Esophagus muscularis mucosa (tissue), 4 donors: ENCODE data around the gene HDGFL3. TPM values are rescaled to one million over a fixed set of nuclear protein-coding genes. Genes with fewer than 3 reads are reported as not detected.

Source experiments
- DNase-seq: peaks from one replicate; pipeline ENCODE4 v3.0.0-alpha.2; 2017; ENCODE audit errors: extremely low spot score
- H3K27ac ChIP-seq, 4 donors: fragments of 200-600 bp; sonication (generic); replicated peaks in 1 of 4; 1 replicate in 3 of 4; 2 replicates in 1 of 4; pipeline ENCODE4 v1.5.1; 2016 to 2019; ENCODE audit warnings: mild to moderate bottlenecking in 1 of 4
- H3K27me3 ChIP-seq, 4 donors: fragments of 200-600 bp; sonication (generic); one replicate each; pipeline versions ENCODE4 v1.5.1 to v1.6.0; 2016 to 2019
- H3K36me3 ChIP-seq, 4 donors: fragments of 200-600 bp; sonication (generic); one replicate each; pipeline ENCODE4 v1.5.1; 2016 to 2019
- H3K4me1 ChIP-seq, 4 donors: fragments of 200-600 bp; sonication (generic); one replicate each; pipeline ENCODE4 v1.5.1; 2016 to 2019
- H3K4me3 ChIP-seq, 4 donors: fragments of 200-600 bp; sonication (generic); 1 replicate in 2 of 4; 2 replicates in 2 of 4; pipeline ENCODE4 v1.5.1; 2016 to 2019; ENCODE audit warnings: mild to moderate bottlenecking in 4 of 4, moderate library complexity in 1 of 4
- H3K9me3 ChIP-seq, 4 donors: fragments of 200-600 bp; sonication (generic); 1 replicate in 3 of 4; 2 replicates in 1 of 4; pipeline ENCODE4 v1.5.1; 2016 to 2019
- CTCF ChIP-seq, 3 experiments: fragments of 200-600 bp in 2 of 3; fragments of 450-650 bp in 1 of 3; sonication (generic) in 2 of 3; IDR thresholded peaks; one replicate each; pipeline ENCODE4 v1.5.1; 2017 to 2019; ENCODE audit warnings: antibody characterized with exemption in 3 of 3, mild to moderate bottlenecking in 2 of 3, moderate library complexity in 1 of 3
- EP300 ChIP-seq: sonication (generic); formaldehyde crosslinking; IDR thresholded peaks from one replicate; pipeline ENCODE4 v1.6.1; 2017; ENCODE audit warnings: antibody characterized with exemption
- POLR2A ChIP-seq: fragments of 450-650 bp; IDR thresholded peaks from one replicate; pipeline ENCODE4 v1.6.1; 2017; ENCODE audit warnings: antibody characterized with exemption, moderate library complexity, mild to moderate bottlenecking, low read depth
- POLR2AphosphoS5 ChIP-seq, 2 donors: sonication (generic); formaldehyde crosslinking; IDR thresholded peaks; one replicate each; pipeline ENCODE4 v1.6.1; 2017; ENCODE audit warnings: antibody characterized with exemption in 2 of 2
- WGBS: methylation state at CpG from one replicate; pipeline ENCODE4 v1.1.5; 2018; 5-methylcytosine and 5-hydroxymethylcytosine counted together
- intact Hi-C: fragments of 100-400 bp; cut with DNase I; formaldehyde crosslinking; loops from one replicate; pipeline ENCODE4 v1.15.1; 2023
- total RNA-seq, 4 donors: library from RNA; depleted of rRNA; stranded (reverse); fragments of >200 nt; gene quantifications; one replicate each; pipeline versions ENCODE4 v1.1.0 to v1.2.1, GENCODE V29; 2016

Gene HDGFL3
- total RNA-seq, 4 donors from 2014 or later = 38.1 to 72.6 (median 47.9) TPM

DNA sequence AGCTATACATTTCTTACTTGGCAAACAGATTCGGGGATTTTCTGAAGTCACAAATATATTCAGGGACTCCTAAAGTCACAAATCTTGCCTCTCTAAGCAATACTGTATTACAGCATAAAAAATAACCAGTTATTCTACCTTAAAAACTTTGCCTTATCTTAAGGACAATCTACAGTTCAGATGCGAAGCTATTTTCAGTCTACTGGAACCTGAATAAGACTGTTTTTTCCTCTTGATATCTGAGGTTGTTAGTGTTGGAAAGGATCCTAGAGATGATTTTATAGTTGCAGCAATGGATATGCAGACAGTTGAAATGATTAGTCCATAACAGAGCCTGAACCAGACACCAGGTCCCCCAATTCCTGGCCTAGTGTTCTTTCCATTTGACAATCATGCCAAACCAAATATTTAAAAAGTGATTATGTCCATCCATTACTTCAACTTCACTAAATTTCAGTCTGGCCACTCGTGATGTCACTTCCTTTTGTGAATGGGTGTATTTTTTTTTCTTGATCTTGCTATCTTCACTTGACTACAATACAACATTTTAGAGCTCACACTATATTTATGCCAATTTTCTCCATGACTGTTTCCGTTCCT is 1.8 kb downstream of the HDGFL3 start:
- H3K27ac ChIP-seq = peak overlapping the region; percentile 91 to 96 (median 94)
- no peak for TF ChIP-seq CTCF (IDR thresholded peaks at IDR 0.05)
- no peak for TF ChIP-seq POLR2A
- no peak for TF ChIP-seq POLR2AphosphoS5 (IDR thresholded peaks at IDR 0.05)
- TF ChIP-seq EP300 = no peak
- H3K9me3 ChIP-seq = no peaks in the 10 kb centered on the region
- H3K36me3 ChIP-seq = no peaks in the 10 kb centered on the region
- no peak for DNase-seq
- 14% methylated on average over 4 of the region's 4 CpGs for WGBS
- peak overlapping the region; percentile 88 to 96 (median 91) for H3K4me3 ChIP-seq
- peaks cover 16 to 53% (median 48%) of the 10 kb centered on the region in 4 donors for H3K4me1 ChIP-seq
- intact Hi-C loops = loop anchor here (5.0 kb wide), 2 partner anchors 139 to 194 kb away; partner anchors contain the start of genes BTBD1 and C15orf40
- no peaks in the 10 kb centered on the region for H3K27me3 ChIP-seq

- DNase-seq = no peak
- H3K4me3 ChIP-seq = no peak overlapping the region
- H3K27me3 ChIP-seq = no peaks in the 10 kb centered on the region
- TF ChIP-seq CTCF (IDR thresholded peaks at IDR 0.05) (no peak), EP300 (no peak), POLR2AphosphoS5 (IDR thresholded peaks at IDR 0.05) (no peak), POLR2A (no peak)
- intact Hi-C loops = loop anchor here (5.0 kb wide), 2 partner anchors 137 to 192 kb away; partner anchors contain the start of genes BTBD1 and C15orf40
- H3K36me3 ChIP-seq = no peaks in the 10 kb centered on the region
- peaks cover 16 to 54% (median 48%) of the 10 kb centered on the region in 4 donors for H3K4me1 ChIP-seq
- H3K27ac ChIP-seq = no peak overlapping the region
- no peaks in the 10 kb centered on the region for H3K9me3 ChIP-seq
- 70% methylated on average over 3 of the region's 3 CpGs for WGBS
Observed at GRCh38 chr15:83204697-83205096, 2.9 kb downstream of the HDGFL3 start.

- DNase-seq = no peak
- Histone ChIP-seq H3K27me3 (no peaks in the 10 kb centered on the region), H3K4me1 (peaks cover 16 to 54% (median 47%) of the 10 kb centered on the region in 4 donors), H3K9me3 (no peaks in the 10 kb centered on the region), H3K36me3 (no peaks in the 10 kb centered on the region), H3K27ac (no peak overlapping the region), H3K4me3 (no peak overlapping the region)
- intact Hi-C loops = no loop called here
- WGBS = 87% methylated on average over 4 of the region's 4 CpGs
- TF ChIP-seq EP300 = no peak
- TF ChIP-seq CTCF (IDR thresholded peaks at IDR 0.05) = no peak
Observed at GRCh38 chr15:83203543-83203942, 4.1 kb downstream of the HDGFL3 start.

- Histone ChIP-seq H3K36me3 (no peaks in the 10 kb centered on the region), H3K4me3 (no peak overlapping the region), H3K27me3 (no peaks in the 10 kb centered on the region), H3K4me1 (peaks cover 11 to 36% (median 30%) of the 10 kb centered on the region in 4 donors), H3K9me3 (no peaks in the 10 kb centered on the region), H3K27ac (no peak overlapping the region)
- no peak for TF ChIP-seq POLR2AphosphoS5 (IDR thresholded peaks at IDR 0.05)
- no peak for TF ChIP-seq CTCF (IDR thresholded peaks at IDR 0.05)
- TF ChIP-seq EP300 = no peak
- no peak for TF ChIP-seq POLR2A
- intact Hi-C loops = no loop called here
- no peak for DNase-seq
Observed at GRCh38 chr15:83200589-83200988, 7.0 kb downstream of the HDGFL3 start.

GRCh38 chr15:83200162-83200561 is 7.5 kb downstream of the HDGFL3 start:
- Histone ChIP-seq H3K9me3 (no peaks in the 10 kb centered on the region), H3K36me3 (no peaks in the 10 kb centered on the region), H3K4me1 (peaks cover 6 to 33% (median 25%) of the 10 kb centered on the region in 4 donors), H3K27ac (no peak overlapping the region), H3K4me3 (no peak overlapping the region), H3K27me3 (no peaks in the 10 kb centered on the region)
- 93% methylated on average over 7 of the region's 7 CpGs for WGBS
- TF ChIP-seq POLR2AphosphoS5 (IDR thresholded peaks at IDR 0.05) (no peak), CTCF (IDR thresholded peaks at IDR 0.05) (no peak), POLR2A (no peak), EP300 (no peak)
- intact Hi-C loops = no loop called here
- no peak for DNase-seq
